Measurements from ENCODE around the gene HLCS. TPM values are rescaled to one million over a fixed set of nuclear protein-coding genes. Genes with fewer than 3 reads are reported as not detected.

The HLCS gene
- total RNA-seq, 1 donor from 2014 or later, result 15.9 TPM

GRCh38 chr21:36873513-36873912, 93.0 kb downstream of the HLCS start:
- Mint-ChIP-seq H3K4me1 (ENCODE audit: low read depth, unreplicated experiment) (no peaks in the 10 kb centered on the region), H3K27ac (ENCODE audit: unreplicated experiment) (no peak overlapping the region), H3K4me3 (ENCODE audit: unreplicated experiment) (no peak overlapping the region), H3K36me3 (ENCODE audit: unreplicated experiment) (peaks cover 20% of the 10 kb centered on the region), H3K9me3 (ENCODE audit: unreplicated experiment) (peaks cover 4% of the 10 kb centered on the region), H3K27me3 (ENCODE audit: unreplicated experiment) (no peaks in the 10 kb centered on the region)
- DNase-seq, result no peak
- TF ChIP-seq, protein P1, sequence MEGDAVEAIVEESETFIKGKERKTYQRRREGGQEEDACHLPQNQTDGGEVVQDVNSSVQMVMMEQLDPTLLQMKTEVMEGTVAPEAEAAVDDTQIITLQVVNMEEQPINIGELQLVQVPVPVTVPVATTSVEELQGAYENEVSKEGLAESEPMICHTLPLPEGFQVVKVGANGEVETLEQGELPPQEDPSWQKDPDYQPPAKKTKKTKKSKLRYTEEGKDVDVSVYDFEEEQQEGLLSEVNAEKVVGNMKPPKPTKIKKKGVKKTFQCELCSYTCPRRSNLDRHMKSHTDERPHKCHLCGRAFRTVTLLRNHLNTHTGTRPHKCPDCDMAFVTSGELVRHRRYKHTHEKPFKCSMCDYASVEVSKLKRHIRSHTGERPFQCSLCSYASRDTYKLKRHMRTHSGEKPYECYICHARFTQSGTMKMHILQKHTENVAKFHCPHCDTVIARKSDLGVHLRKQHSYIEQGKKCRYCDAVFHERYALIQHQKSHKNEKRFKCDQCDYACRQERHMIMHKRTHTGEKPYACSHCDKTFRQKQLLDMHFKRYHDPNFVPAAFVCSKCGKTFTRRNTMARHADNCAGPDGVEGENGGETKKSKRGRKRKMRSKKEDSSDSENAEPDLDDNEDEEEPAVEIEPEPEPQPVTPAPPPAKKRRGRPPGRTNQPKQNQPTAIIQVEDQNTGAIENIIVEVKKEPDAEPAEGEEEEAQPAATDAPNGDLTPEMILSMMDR (IDR thresholded peaks at IDR 0.05; ENCODE audit: partially characterized antibody, unreplicated experiment), result no peak

- TF ChIP-seq, protein P1 (IDR thresholded peaks at IDR 0.05; ENCODE audit: partially characterized antibody, unreplicated experiment), result no peak
Observed at GRCh38 chr21:36867291-36867905, 99.1 kb downstream of the HLCS start.

GRCh38 chr21:36866419-36866818, 100.0 kb downstream of the HLCS start:
- Mint-ChIP-seq H3K4me1 (ENCODE audit: low read depth, unreplicated experiment) (peaks cover 25% of the 10 kb centered on the region), H3K36me3 (ENCODE audit: unreplicated experiment) (no peaks in the 10 kb centered on the region), H3K27me3 (ENCODE audit: unreplicated experiment) (no peaks in the 10 kb centered on the region), H3K9me3 (ENCODE audit: unreplicated experiment) (no peaks in the 10 kb centered on the region), H3K27ac (ENCODE audit: unreplicated experiment) (no peak overlapping the region), H3K4me3 (ENCODE audit: unreplicated experiment) (no peak overlapping the region)
- DNase-seq, result no peak
- TF ChIP-seq, protein P1 (IDR thresholded peaks at IDR 0.05; ENCODE audit: partially characterized antibody, unreplicated experiment), result no peak

More at GRCh38 chr21:36867291-36867905, 99.1 kb downstream of the HLCS start:
- Mint-ChIP-seq H3K36me3 (ENCODE audit: unreplicated experiment) (no peaks in the 10 kb centered on the region), H3K4me3 (ENCODE audit: unreplicated experiment) (peak overlapping the region; percentile 14), H3K9me3 (ENCODE audit: unreplicated experiment) (no peaks in the 10 kb centered on the region), H3K4me1 (ENCODE audit: low read depth, unreplicated experiment) (peaks cover 25% of the 10 kb centered on the region), H3K27me3 (ENCODE audit: unreplicated experiment) (no peaks in the 10 kb centered on the region), H3K27ac (ENCODE audit: unreplicated experiment) (peak overlapping the region; percentile 60)
- DNase-seq, result no peak

- Mint-ChIP-seq H3K36me3 (ENCODE audit: unreplicated experiment) (no peaks in the 10 kb centered on the region), H3K9me3 (ENCODE audit: unreplicated experiment) (no peaks in the 10 kb centered on the region), H3K27me3 (ENCODE audit: unreplicated experiment) (no peaks in the 10 kb centered on the region), H3K4me1 (ENCODE audit: low read depth, unreplicated experiment) (peaks cover 25% of the 10 kb centered on the region), H3K4me3 (ENCODE audit: unreplicated experiment) (no peak overlapping the region), H3K27ac (ENCODE audit: unreplicated experiment) (no peak overlapping the region)
- no peak for DNase-seq
- TF ChIP-seq, protein P1 (IDR thresholded peaks at IDR 0.05; ENCODE audit: partially characterized antibody, unreplicated experiment), result no peak
Observed at GRCh38 chr21:36864974-36865373, 101.5 kb downstream of the HLCS start.

DNA sequence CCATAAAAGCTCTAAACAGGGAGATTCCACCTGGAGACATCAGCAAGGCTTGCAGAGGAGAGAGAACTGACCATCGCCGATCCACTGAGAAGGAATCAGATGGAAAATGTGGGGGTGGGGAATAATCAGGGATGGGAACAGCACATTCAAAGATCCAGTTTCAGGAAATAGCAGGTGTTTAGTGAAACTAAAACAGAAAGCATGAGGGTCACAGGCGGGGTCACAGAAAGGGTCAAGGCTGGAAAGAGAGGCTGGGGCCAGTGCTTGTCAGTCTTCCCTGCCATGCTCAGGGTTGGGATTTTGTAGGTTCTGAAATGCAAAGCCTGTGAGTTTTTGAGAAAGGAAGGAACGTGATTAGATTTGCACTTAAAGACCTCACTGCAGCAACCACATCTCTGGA, 103.2 kb downstream of the HLCS start:
- H3K36me3 Mint-ChIP-seq (ENCODE audit: unreplicated experiment), result no peaks in the 10 kb centered on the region
- H3K27me3 Mint-ChIP-seq (ENCODE audit: unreplicated experiment), result no peaks in the 10 kb centered on the region
- TF ChIP-seq, protein P1 (IDR thresholded peaks at IDR 0.05; ENCODE audit: partially characterized antibody, unreplicated experiment), result no peak
- no peak for DNase-seq
- H3K4me1 Mint-ChIP-seq (ENCODE audit: low read depth, unreplicated experiment), result peaks cover 25% of the 10 kb centered on the region
- no peak overlapping the region for H3K27ac Mint-ChIP-seq (ENCODE audit: unreplicated experiment)
- H3K4me3 Mint-ChIP-seq (ENCODE audit: unreplicated experiment), result no peak overlapping the region
- H3K9me3 Mint-ChIP-seq (ENCODE audit: unreplicated experiment), result no peaks in the 10 kb centered on the region
